Hematopoietic multipotent progenitor cell treated with erythropoietin and hydrocortisone succinate and interleukin-3 and kit ligand, for 6 days (in vitro differentiated cells): ENCODE data around the gene TMEM131L.
A peak's percentile ranks its signal among the peaks of the same experiment; 100 is the strongest.
"Not testable (repeated sequence)": the region's sequence is repeated elsewhere in the genome, so short reads cannot be mapped to it uniquely, and the experiment has no call there.

ENCODE experiments used
- DNase-seq: peaks from one replicate; pipeline ENCODE4 v3.0.0-alpha.2; 2015

Gene TMEM131L

DNA sequence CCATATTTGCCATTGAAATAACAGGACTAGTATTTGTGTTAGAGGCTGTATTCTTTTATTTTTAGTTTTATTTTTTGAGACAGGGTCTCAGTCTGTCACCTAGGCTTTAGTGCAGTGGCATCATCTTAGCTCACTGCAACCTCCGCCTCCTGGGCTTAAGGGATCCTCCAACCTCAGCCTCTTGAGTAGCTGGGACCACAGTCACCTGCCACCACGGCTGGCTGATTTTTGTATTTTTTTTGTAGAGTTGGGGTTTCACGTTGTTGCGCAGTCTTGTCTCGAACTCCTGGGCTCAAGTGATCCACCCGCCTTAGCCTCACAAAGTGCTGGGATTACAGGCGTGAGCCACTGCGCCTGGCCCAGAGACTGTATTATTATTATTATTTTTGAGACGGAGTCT lies 15.3 kb downstream of the TMEM131L start:
- no peak for DNase-seq

DNA sequence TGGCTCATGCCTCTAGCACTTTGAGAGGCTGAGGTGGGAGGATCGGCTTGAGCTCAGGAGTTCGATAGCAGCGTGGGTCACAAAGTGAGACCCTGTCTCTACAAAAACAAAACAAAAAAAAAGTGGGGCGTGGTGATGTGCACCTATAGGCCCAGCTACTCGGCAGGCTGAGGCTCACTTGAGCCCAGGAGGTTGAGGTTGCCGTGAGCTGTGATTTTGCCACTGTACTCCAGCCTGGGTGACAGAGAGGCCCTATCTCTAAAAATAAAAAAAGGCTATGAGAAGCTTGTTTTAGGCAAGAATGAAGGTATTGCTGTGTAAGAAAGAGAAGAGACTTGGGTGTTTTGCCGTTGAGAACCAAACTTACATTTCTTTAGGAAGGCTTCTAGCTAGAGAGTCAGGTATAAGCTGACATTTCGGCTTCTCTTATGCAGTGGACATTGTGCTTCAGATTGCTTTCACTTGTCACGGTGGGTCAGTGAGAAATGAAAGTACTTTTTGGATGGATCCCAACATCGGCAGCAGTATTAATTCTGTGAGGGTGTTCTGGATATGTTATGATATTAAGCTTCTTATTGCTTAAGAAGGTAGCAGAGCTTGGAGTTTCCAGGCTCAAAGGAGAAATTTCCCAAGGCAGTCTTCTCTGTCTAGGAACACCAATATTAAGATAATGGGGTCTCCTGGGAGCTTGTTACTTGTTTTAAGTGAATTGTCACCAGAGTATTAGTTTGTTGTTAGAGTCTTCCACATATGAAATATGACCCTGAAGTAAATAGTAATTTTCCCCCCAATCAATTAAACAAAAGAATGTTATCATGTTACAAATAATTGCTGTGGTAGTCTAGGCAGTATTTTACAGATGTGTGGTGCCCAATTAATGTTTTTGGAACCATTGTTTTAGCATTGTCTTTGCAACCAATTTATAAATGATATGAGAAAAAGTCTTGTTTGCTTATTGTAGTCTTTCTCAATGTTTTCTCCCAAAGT lies 17.6 kb downstream of the TMEM131L start:
- DNase-seq = no peak

DNA sequence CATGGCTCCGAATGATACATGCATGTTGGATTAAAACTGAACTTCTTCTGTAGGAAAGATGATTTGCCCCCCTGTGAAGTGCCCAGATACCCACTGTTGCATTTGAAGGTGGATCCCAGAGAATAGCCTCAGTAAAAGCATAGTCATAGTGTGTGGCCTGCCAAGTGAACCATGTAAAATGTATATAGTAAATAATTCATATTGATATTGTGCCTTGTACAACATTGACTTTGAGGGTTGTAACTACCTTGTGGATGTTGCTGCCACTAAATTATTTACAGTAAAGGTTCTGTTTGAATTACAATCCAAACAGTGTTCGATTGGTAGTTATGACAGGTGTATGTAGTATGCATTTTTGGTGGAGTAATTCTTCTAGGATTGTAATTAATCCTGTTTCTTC lies 19.2 kb downstream of the TMEM131L start:
- DNase-seq = no peak

DNA sequence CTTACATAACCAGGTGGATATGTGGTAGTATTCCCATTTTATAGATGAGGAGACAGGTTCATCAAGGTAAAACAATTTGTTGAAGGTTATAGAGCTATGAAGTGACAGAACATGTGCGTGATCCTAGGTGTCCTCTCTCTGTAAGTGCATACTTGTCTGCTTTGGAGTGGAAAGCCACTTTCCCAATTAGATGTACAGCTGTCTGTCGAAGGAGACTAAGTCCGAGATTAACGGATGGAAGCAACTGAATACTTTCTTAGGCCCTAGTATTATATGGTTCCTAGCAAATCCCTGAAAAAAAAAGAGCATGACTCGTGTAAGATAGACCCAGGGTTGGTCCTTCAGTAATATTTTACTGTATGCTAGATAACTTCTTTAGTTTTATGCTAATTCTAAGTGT lies 19.7 kb downstream of the TMEM131L start:
- no peak for DNase-seq

DNA sequence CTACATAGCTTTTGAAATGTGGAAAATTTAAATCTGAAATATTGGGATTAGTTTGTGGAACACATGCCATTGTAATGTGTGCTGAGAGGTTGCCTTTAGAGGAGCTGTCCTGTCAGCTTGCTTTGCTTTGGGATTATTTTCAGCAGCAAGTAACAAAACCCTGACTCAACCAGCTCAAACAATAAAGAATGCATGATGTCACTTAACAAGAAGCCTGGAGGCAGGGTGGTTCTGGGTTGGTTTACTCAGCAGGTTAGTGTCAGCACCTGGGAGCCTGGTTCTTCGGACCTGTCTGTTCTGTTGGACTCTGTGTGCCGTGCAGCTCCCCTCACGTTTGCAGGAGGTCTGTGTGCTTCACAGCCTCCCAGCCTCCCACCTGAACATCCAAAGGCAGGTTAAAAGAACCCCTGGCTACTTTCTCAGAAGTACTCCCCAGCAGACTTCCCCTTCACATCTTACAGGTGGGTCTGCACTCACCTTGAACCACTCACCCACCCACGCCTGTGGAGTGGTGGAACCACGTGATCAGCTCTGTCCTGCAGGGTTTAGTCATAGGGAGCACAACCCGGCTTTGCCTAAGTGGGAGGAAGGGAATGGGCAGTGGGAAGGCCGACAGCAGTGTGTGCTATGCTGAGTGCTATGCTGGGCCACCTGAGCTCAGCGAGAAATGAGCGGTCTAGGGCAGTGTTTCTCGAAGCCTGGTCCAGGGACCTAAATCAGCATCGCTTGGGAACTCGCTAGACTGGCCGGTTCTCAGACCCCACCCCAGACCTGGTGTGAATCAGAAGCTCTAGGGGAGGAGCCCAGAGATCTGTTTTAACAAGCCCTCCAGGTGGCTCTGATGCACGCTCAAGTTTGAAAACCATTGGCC lies 20.4 kb downstream of the TMEM131L start:
- DNase-seq = no peak

DNA sequence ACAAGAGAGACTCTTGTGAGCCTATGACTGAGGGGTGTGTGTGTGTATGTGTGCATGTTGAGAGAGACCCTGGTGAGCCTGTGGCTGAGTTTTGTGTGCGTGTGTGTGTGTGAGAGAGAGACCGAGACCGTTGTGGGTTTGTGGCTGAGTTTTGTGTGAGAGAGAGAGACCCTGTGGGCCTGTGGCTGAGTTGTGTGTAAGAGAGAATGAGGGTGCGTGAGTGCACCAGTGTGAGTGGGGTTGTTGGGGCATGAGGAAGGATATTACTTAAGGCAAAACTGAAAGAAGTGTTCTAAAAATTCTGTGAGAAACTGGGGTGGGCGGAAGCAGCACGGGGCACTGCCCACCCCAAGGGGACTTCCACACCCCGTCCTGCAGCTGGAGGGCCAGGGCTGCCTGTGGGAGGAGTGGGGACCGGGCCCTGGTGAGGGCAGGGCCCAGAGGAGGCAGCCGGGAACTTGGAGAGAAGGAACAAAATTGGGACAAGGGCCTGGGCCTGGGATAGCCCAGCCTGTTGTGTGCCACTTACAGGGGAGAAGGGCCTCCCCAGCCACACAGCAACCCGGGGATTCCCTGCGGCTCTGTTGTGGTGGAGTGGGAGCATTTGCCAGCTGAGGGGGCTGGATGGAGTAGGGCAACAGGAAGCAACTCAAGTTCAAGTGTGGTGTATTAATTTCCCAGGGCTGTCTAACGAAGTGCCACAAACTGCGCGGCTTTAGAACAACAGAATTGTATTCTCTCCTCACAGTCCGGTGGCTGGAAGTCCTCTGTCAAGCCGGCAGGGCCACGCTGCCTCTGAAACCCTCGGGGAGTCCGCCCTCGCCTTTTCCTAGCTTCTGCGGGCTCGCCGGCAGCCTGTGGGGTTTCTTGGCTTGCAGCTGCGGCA lies 22.1 kb downstream of the TMEM131L start:
- DNase-seq = peak; percentile 60

DNA sequence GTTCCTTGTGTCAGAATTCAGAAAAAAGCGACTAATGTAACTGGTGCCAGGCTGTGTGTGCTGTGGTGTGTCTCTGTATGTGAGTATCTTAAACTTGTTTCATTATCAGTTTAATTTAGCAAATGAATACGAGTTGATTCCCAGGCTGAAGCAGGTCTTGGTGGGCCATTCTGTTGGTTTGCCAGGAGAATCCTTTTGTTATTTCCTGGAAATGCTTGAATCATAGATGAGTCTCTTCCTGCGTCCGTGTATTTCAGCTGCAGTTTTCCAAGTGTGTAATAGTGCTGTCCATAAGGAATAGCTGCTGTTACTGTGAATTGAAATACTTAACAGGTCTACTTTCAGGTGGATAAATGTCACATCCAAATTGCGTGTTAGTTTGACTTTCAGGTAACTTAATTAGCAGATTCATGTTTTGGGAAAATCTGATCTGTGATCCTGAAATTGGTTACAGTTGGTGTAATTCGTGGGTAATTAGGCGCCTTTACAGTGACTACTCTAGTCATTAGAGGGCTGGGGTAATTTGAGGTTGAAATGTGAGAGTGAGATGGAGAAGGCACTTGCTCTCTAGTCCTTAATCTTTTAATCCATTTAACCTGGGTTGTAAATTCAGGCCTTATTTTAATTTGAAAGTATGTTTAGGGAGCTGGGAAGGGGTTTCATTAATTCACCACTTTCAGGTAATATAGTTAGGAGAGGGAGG lies 23.8 kb downstream of the TMEM131L start:
- DNase-seq = no peak

DNA sequence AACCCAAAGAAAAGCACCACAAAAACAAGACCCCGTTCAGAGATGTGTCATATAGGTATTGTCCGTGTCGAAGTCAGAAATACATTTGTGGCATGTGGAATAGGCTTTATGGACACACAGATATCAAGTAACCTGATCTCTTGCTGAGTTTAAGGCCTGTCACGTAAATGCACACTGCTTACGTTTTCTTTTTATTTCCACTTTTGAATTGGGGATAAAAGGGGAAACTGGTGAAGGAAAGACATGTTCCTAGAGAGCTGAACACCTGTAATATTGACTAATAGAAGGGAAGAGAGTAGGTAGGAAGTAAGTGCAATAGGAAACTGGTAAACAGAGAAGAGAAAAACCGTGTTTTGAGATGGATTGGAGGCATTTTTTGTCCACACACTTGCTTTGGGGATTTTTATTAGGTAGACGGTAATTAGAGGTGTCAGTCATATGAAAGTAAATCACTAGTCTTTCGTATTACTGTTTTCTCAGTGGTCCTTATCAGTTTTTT lies 24.9 kb downstream of the TMEM131L start:
- no peak for DNase-seq

DNA sequence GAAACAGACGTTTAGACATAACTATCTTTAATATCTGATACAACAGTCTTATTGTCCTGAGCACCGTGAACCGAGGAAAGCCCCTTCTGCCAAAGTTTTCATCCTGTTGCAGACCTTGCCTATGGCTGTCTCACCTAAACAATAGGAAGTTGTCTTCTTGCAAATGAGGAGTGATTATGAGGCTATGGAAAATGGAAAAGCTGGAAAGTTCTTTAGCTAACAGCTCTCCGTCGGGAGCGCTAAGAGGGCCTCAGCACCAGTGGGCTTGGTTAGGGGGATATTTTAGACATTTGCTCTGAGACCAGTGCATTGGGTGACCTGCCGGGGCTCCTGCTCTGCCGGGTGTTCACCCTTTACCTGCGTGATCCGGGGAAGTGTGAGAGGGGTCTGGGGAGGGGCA lies 28.4 kb downstream of the TMEM131L start:
- DNase-seq = no peak

DNA sequence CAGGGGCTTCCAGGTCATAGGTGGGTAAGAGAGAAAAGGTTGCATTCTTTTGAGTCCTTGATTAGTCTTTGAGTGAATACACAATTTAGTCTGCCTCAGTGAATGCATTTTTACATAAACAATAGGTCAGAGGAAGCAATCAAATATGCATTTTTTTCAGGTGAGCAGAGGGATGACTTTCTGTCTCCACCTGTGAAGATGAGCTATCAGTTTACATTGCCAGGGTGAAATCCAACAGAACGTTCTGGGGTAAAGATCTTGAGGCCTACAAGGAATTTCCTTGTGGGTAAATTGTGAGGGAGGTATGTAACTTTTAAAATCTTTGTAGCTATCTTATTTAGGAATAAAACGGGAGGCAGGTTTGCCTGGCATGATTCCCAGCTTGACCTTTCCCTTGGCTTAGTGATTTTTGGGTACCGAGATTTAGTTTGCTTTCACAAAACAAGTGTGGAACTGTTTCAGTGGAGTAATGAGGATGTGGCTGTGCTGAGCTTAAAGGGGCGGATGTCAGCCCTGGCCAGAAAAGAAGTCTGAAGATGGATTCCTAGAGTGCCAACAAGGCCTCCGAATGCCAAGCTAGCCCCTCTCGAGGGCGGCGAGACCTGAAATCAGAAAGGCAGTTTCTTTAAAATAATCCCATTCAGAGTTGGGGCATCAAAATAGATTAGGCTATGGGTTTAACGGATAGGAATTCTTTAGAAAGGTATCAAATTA lies 29.5 kb downstream of the TMEM131L start:
- DNase-seq = no peak

DNA sequence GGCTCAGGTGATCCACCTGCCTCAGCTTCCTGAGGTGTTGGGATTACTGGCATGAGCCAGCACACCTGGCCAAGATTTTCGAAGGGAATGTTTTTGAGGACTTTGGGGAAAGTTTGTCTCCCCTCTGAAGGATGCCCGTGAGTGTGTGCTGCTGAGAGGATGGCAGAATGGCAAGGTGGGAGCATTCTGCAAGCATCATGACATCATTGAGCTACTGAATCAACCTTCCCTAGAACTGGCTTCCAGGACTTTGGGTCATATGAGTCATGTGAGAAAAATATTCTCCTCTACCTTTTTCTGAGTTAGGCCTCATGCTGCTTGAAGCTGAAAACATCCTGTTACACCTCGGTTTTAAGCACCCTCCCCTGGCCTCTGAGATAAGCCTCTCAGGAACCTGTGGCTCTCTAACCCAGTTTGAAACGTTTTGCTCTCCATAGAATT lies 31.0 kb downstream of the TMEM131L start:
- DNase-seq = peak; percentile 56

DNA sequence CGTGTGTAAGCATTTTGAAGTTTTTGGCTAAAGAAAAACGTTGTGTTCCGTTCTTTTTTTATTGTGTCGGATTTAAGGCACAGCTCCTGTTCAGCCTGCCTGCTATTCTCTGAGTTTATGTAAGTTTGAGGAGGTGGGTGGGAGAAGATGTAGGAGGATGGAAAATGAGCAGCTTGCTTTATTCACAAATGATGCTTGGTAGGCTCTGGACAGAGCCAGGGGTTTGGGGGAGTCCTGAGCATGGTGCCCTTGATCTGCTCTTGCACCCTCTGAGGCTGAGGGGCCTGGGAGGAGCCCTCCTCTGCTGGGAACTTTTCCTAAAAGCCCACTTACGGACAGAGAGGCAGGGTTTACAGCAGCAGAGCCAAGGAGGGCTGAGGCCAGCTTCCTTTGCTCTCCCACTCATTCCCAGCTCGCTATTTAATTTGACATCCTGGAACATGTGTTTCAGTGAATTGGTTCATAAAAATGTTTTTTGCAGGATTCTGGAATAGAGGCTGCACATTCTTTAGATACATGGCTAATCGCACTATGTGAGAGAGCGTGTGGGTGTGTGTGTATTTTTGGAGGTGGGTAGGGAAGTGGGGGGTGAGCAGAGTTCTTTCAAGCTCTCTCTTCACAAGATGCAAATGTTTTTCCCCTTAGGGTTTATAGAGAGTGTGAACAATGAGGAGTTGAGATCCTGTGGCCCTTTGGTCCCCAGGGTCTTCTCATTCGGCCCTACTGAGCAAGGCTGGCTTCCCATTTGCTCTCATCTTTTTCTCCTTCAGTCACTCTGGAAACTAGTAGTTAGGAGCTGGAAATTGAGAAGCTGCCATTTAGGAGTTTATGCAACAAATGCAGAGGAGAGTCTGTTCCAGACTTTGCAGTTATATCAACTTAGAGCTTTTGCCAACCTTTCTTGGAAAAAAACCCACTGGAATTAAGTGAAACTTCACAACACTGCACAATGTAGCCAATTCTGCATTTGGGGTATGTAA lies 32.1 kb downstream of the TMEM131L start:
- DNase-seq = no peak

DNA sequence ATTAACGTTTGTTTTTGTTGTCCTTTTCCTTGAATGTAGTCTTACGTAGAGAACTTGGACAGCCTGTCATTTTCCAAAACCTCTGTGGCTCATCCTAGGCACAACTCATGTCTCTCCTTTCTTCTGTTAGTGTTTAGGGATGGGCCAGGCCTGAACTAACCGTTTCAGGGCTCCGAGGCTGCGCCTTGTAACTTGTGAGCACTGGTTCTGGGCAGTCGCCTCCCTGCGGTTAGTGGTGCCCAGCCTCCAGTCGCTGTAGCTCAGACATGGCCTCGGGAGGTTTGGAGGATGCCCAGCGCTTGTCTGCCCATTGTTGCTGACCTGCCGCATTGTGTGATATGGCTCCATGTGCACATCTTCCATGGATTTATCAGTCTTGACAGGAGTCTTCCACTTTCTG lies 32.8 kb downstream of the TMEM131L start:
- DNase-seq = no peak

DNA sequence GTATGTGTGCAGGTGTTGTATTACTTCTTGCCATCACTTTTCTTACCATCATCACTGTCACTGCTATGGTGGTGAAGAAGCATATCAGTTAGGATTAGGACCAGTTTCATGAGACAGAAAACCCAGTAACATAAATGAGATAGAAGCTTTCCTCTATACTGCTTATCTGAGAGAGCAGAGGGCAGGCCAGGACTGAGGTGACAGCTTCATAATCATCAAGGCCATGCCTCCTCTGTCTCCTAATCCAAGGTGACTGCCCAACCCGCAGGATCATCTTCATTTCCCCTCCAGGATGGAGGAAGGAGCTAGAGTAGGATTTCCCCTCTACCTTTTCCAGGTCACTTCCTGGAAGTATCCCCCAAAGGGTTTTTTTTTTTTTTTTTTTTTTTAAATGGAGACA lies 35.4 kb downstream of the TMEM131L start:
- peak; percentile 78 for DNase-seq

DNA sequence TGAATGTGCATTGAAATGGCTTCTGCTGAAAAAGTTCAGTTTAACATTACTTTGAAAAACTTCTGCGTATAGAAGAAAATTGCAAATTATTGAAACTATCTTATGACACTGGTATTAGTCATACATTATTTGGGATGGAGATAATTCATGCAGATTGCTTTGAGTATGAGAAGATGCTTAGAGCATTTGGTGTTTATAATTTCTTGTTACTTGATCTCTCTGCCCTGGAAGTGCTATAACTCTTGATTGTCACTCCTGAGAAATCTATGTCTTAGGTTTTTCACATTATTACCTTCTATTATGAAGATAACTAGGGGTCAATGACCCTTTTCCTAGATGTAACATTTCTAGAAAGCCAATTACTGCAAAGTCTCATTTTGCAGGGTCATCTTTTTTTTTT lies 36.4 kb downstream of the TMEM131L start:
- DNase-seq = no peak

DNA sequence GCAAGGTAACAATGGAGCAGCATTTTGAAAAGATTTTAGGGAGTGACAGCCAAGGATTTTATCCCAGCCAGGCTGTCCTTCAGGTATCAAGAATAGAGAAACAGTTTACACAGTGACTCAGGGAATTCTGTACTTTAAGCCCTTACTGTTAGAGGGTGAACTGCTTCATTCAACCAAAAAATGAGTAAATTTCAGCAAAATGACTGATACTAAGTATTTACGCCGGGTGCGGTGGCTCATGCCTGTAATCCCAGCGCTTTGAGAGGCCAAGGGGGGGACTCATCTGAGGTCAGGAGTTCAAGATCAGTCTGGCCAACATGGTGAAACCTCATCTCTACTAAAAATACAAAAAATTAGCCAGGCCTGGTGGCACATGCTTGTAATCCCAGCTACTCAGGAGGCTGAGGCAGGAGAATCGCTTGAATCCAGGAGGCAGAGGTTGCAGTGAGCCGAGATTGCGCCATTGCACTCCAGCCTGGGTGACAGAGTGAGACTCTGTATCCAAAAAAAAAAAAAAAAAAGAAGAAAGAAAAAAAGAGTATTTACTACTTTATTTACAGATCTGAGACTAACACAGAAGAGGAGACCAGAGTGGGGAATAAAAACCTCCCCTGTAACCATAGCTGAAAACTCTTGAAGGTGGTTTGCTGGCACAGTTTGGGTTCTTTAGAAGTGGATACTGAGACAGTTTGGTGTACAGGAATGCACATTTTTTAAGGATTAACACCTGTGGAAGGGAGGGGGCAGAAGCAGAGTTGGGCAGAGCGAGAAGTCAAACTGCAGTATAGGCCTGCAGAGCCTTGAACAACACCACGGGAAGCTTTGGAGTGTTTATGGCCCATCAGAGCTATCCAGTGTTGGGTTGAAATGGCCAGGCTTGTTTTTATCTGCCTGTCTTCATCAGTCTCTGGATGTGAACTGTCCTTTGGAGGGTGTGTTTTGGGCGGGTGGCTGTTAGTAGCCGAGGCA lies 40.5 kb downstream of the TMEM131L start:
- DNase-seq = peak; percentile 70

DNA sequence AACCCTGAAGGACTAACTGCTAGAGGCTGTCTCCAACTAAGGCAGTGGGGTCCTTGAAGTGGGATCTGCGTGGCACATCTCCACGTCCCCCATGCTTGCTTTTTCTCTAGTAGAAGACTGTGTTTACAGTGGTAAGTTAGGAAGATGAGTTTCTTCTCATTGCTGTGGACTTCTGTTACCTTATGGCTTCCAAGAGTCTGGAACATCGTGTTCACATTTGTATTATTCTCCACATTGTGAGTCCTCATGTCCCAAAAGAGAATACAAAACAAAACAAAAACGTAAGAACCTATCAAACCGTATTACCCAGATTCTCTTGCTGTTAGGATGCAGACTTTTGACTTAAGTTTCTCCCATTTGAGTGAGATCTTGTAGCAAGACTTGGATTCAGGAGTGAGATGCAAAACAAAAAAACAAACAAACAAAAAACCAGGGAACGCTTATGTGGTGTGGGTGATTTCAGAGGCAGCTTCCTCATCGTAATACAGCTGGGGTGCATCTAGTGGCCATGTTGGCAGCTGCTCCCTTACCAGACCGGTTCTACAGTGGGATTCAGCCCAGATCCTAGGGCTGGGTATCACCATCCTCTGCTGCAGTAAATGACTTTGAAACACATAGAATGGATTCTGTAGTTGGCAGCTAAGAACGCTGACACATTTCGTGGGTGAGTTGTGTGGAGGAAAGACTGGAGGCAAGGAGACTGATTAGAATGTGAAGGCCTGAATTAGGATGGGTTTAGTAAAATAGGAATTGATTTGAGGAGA lies 41.3 kb downstream of the TMEM131L start:
- no peak for DNase-seq

DNA sequence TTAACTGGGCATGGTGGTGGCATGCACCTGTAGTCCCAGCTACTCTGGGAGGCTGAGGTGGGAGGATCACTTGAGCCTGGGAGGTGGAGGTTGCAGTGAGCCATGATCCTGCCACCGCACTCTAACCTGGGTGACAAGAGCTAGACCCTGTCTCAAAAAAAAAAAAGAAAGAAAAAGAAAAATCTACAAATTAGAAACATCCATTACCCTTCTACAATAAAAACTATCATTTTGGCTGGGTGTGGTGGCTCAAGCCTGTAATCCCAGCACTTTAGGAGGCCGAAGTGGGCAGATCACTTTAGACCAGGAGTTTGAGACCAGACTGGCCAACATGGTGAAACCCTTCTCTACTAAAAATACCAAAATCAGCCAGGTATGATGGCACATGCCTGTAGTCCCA lies 43.1 kb downstream of the TMEM131L start:
- not testable (repeated sequence) for DNase-seq
